B cell (primary cell): ENCODE results near the gene SH3TC1. TPM values are rescaled to one million over a fixed set of nuclear protein-coding genes. Genes with fewer than 3 reads are reported as not detected.

Source experiments
- ATAC-seq: fragments of 200-7000 bp; cut with Tn5 transposase; one replicate; pipeline ENCODE4 v1.10.0; 2021; ENCODE audit warnings: low read depth, mild to moderate bottlenecking, moderate number of reproducible peaks, moderate library complexity
- CTCF ChIA-PET: fragments of 350-600 bp; sonication (Branson Sonifier 250); formaldehyde crosslinking; loops from one replicate; lab custom pipeline; 2021; ENCODE audit warnings: antibody characterized with exemption, inconsistent platforms; lab: Charles Lee
- POLR2A ChIA-PET: fragments of 350-600 bp; sonication (Branson Sonifier 250); formaldehyde crosslinking; loops from one replicate; lab custom pipeline; 2021; ENCODE audit warnings: antibody characterized with exemption; lab: Charles Lee
- DNase-seq: peaks from one replicate; pipeline ENCODE4 v3.0.0; 2013
- H2AFZ ChIP-seq: 2 replicates; pipeline ENCODE4 v1.6.1; 2012; ENCODE audit warnings: mild to moderate bottlenecking, low read depth, low read length; ENCODE audit not compliant: insufficient read depth, poor library complexity, severe bottlenecking
- H3K27ac ChIP-seq, 2 donors: 1 replicate in 1 of 2; 2 replicates in 1 of 2; pipeline ENCODE4 v1.5.1; 2012 to 2013; ENCODE audit warnings: low read length in 2 of 2, mild to moderate bottlenecking in 2 of 2, moderate library complexity in 1 of 2
- H3K27me3 ChIP-seq, 4 experiments: fragments of 200-600 bp in 1 of 4; sonication (generic) in 1 of 4; replicated peaks in 1 of 4; 1 replicate in 2 of 4; 2 replicates in 2 of 4; pipeline versions ENCODE4 v1.6.1 to v1.7.0; 2013 to 2016; ENCODE audit warnings: low read length in 3 of 4, mild to moderate bottlenecking in 2 of 4, mixed read lengths in 1 of 4, moderate library complexity in 1 of 4; ENCODE audit not compliant: insufficient read depth in 4 of 4, control insufficient read depth in 3 of 4; ENCODE audit errors: control extremely low read depth in 1 of 4
- H3K36me3 ChIP-seq, 2 experiments: replicated peaks in 1 of 2; 1 replicate in 1 of 2; 2 replicates in 1 of 2; pipeline versions ENCODE4 v1.6.1 to v1.7.1; 2013; ENCODE audit warnings: low read length in 1 of 2; ENCODE audit not compliant: insufficient read depth in 2 of 2, control insufficient read depth in 1 of 2; ENCODE audit errors: control extremely low read depth in 1 of 2, extremely low read depth in 1 of 2
- H3K4me1 ChIP-seq, 2 donors: fragments of 200-600 bp in 1 of 2; sonication (generic) in 1 of 2; 1 replicate in 1 of 2; 2 replicates in 1 of 2; pipeline versions ENCODE4 v1.5.1 to v1.6.1; 2013 to 2017; ENCODE audit warnings: low read length in 2 of 2; ENCODE audit not compliant: control insufficient read depth in 2 of 2, insufficient read depth in 2 of 2
- H3K4me2 ChIP-seq: replicated peaks from 2 replicates; pipeline ENCODE3; 2012; ENCODE audit warnings: mild to moderate bottlenecking, low read depth, low read length; ENCODE audit not compliant: poor library complexity, severe bottlenecking
- H3K4me3 ChIP-seq, 5 experiments: fragments of 200-600 bp in 1 of 5; sonication (generic) in 1 of 5; 1 replicate in 3 of 5; 2 replicates in 2 of 5; pipeline versions ENCODE4 v1.5.1 to v1.7.0; 2011 to 2016; ENCODE audit warnings: low read length in 4 of 5, mild to moderate bottlenecking in 4 of 5, low read depth in 2 of 5, control low read depth in 1 of 5, moderate library complexity in 1 of 5; ENCODE audit not compliant: insufficient read depth in 1 of 5; ENCODE audit errors: control extremely low read depth in 1 of 5, extremely low read depth in 1 of 5
- H3K79me2 ChIP-seq: fragments of 200-600 bp; sonication (generic); one replicate; pipeline ENCODE4 v1.6.0; 2016; ENCODE audit warnings: low read length; ENCODE audit not compliant: control insufficient read depth, insufficient read depth
- H3K9ac ChIP-seq: fragments of 200-600 bp; sonication (generic); 2 replicates; pipeline ENCODE4 v1.6.1; 2017; ENCODE audit warnings: mild to moderate bottlenecking, low read length, moderate library complexity
- H3K9me3 ChIP-seq, 3 donors: one replicate each; pipeline versions ENCODE4 v1.6.1 to v1.7.1; 2013; ENCODE audit warnings: low read length in 2 of 3; ENCODE audit not compliant: control insufficient read depth in 2 of 3, insufficient read depth in 1 of 3; ENCODE audit errors: control extremely low read depth in 1 of 3
- H4K20me1 ChIP-seq: 2 replicates; pipeline ENCODE4 v1.6.0; 2012; ENCODE audit warnings: mild to moderate bottlenecking, low read length; ENCODE audit not compliant: insufficient read depth, control insufficient read depth, poor library complexity, severe bottlenecking
- H3K27ac Mint-ChIP-seq: one replicate; pipeline ENCODE4 v1.8.0; 2021; ENCODE audit warnings: mixed read lengths
- H3K27me3 Mint-ChIP-seq: one replicate; pipeline ENCODE4 v1.8.0; 2021; ENCODE audit warnings: mixed read lengths
- H3K4me1 Mint-ChIP-seq: one replicate; pipeline ENCODE4 v1.8.0; 2021; ENCODE audit warnings: mixed read lengths
- H3K4me3 Mint-ChIP-seq: one replicate; pipeline ENCODE4 v1.8.0; 2021; ENCODE audit warnings: mixed read lengths
- H3K9me3 Mint-ChIP-seq: one replicate; pipeline ENCODE4 v1.8.0; 2022; ENCODE audit warnings: mixed read lengths; ENCODE audit not compliant: insufficient read depth
- CTCF ChIP-seq: fragments of 200-600 bp; IDR thresholded peaks from one replicate; pipeline ENCODE4 v1.8.0; 2022; ENCODE audit warnings: antibody characterized with exemption, mild to moderate bottlenecking
- EZH2 ChIP-seq: IDR thresholded peaks from 2 replicates; pipeline ENCODE4 v1.6.1; 2012; ENCODE audit warnings: borderline replicate concordance, low read depth, mild to moderate bottlenecking, moderate library complexity, low read length; ENCODE audit not compliant: insufficient read depth, poor library complexity, severe bottlenecking
- WGBS: methylation state at CpG from one replicate; pipeline ENCODE4 v1.1.5; 2013; ENCODE audit warnings: missing lambda C conversion rate; ENCODE audit not compliant: insufficient coverage; 5-methylcytosine and 5-hydroxymethylcytosine counted together
- intact Hi-C: fragments of 100-400 bp; cut with micrococcal nuclease; formaldehyde crosslinking; loops from one replicate; pipeline ENCODE4 v1.10.0; 2022
- polyA plus RNA-seq: library from polyadenylated mRNA; depleted of rRNA; stranded (reverse); fragments of >200 nt; gene quantifications from 2 replicates; pipeline ENCODE4 v1.2.3, GENCODE V29; 2012
- total RNA-seq, 2 donors: library from RNA; stranded (reverse); fragments of 120-200 nt in 1 of 2; gene quantifications; 1 replicate in 1 of 2; 2 replicates in 1 of 2; pipeline versions ENCODE4 v1.2.3 to v1.2.4, GENCODE V29; 2013 to 2022

The SH3TC1 gene
- total and polyA plus RNA-seq, 2 donors (not counting 1 experiment from before 2014, with no cell fraction given) = 63.8 to 388 TPM

GRCh38 chr4:8177956-8178355, 21.1 kb upstream of the SH3TC1 start:
- Mint-ChIP-seq H3K27me3 (no peaks in the 10 kb centered on the region), H3K4me3 (no peak overlapping the region), H3K9me3 (no peaks in the 10 kb centered on the region), H3K27ac (no peak overlapping the region), H3K4me1 (peaks cover 4% of the 10 kb centered on the region)
- Histone ChIP-seq H3K27ac (no peak overlapping the region), H3K4me3 (no peak overlapping the region), H4K20me1 (no peaks in the 10 kb centered on the region), H3K4me2 (no peak overlapping the region), H3K4me1 (peaks cover 5 to 11% of the 10 kb centered on the region in 2 donors), H3K27me3 (no peaks in the 10 kb centered on the region), H2AFZ (no peak overlapping the region), H3K9ac (no peak overlapping the region), H3K79me2 (no peaks in the 10 kb centered on the region), H3K9me3 (peaks cover 0 to 7% (median 0%) of the 10 kb centered on the region in 3 donors), H3K36me3 (no peaks in the 10 kb centered on the region)
- DNase-seq = no peak
- intact Hi-C loops = loop anchor here (1.0 kb wide), 2 partner anchors 14 to 64 kb away; no protein-coding TSS in a partner anchor
- ChIA-PET CTCF (interaction anchor here (1.0 to 4.9 kb wide), 4 partner anchors 14 to 224 kb away, joined by 3 to 48 read pairs (median 22); no protein-coding TSS in a partner anchor), POLR2A (interaction anchor here (0.7 kb wide), 1 partner anchor 15 kb away, joined by 3 read pairs; no protein-coding TSS in a partner anchor)
- ATAC-seq = no peak
- 100% methylated on average over 6 of the region's 11 CpGs for WGBS
- TF ChIP-seq EZH2 = no peak
- TF ChIP-seq CTCF = no peak

GRCh38 chr4:8179074-8179473, 20.0 kb upstream of the SH3TC1 start:
- ChIA-PET POLR2A (no interaction called here), CTCF (interaction anchor here (1.0 to 1.8 kb wide), 3 partner anchors 12 to 28 kb away, joined by 3 to 4 read pairs (median 4); no protein-coding TSS in a partner anchor)
- 94% methylated on average over 3 of the region's 10 CpGs for WGBS
- Histone ChIP-seq H3K27me3 (no peaks in the 10 kb centered on the region), H4K20me1 (no peaks in the 10 kb centered on the region), H3K4me2 (no peak overlapping the region), H3K79me2 (no peaks in the 10 kb centered on the region), H3K4me1 (peaks cover 0 to under 1% of the 10 kb centered on the region in 2 donors), H3K36me3 (no peaks in the 10 kb centered on the region), H3K9me3 (peaks cover 0 to 7% (median 0%) of the 10 kb centered on the region in 3 donors), H3K27ac (no peak overlapping the region), H3K9ac (no peak overlapping the region), H3K4me3 (no peak overlapping the region), H2AFZ (no peak overlapping the region)
- ATAC-seq (no peak), DNase-seq (no peak)
- peaks cover 4% of the 10 kb centered on the region for H3K4me1 Mint-ChIP-seq
- H3K4me3 Mint-ChIP-seq = no peak overlapping the region
- H3K27me3 Mint-ChIP-seq = no peaks in the 10 kb centered on the region
- H3K27ac Mint-ChIP-seq = no peak overlapping the region
- intact Hi-C loops = no loop called here
- no peaks in the 10 kb centered on the region for H3K9me3 Mint-ChIP-seq
- no peak for TF ChIP-seq EZH2
- no peak for TF ChIP-seq CTCF
